ENCODE results near the gene CD244. TPM values are rescaled to one million over a fixed set of nuclear protein-coding genes. Genes with fewer than 3 reads are reported as not detected.

CD244 gene
- total RNA-seq, 1 experiment from 2014 or later: not detected

- DNase-seq (ENCODE audit: low spot score): no peak
- in situ Hi-C loops (cut with HindIII; ENCODE audit: low sequenced_read_pairs): no loop called here
Measured at GRCh38 chr1:160826546-160826945, 36.1 kb downstream of the CD244 start.

GRCh38 chr1:160823296-160823695, 39.4 kb downstream of the CD244 start:
- in situ Hi-C loops (cut with HindIII; ENCODE audit: low sequenced_read_pairs): no loop called here
- no peak for DNase-seq (ENCODE audit: low spot score)

GRCh38 chr1:160821627-160822026, 41.1 kb downstream of the CD244 start:
- in situ Hi-C loops (cut with HindIII; ENCODE audit: low sequenced_read_pairs): no loop called here
- no peak for DNase-seq (ENCODE audit: low spot score)

- in situ Hi-C loops (cut with HindIII; ENCODE audit: low sequenced_read_pairs): no loop called here
- no peak for DNase-seq (ENCODE audit: low spot score)
Measured at GRCh38 chr1:160819186-160819585, 43.5 kb downstream of the CD244 start.

- in situ Hi-C loops (cut with HindIII; ENCODE audit: low sequenced_read_pairs): no loop called here
- no peak for DNase-seq (ENCODE audit: low spot score)
Measured at GRCh38 chr1:160818207-160818937, 44.3 kb downstream of the CD244 start.

- in situ Hi-C loops (cut with HindIII; ENCODE audit: low sequenced_read_pairs): no loop called here
Measured at GRCh38 chr1:160814856-160815255, 47.8 kb downstream of the CD244 start.

GRCh38 chr1:160814316-160814715, 48.4 kb downstream of the CD244 start:
- no peak for DNase-seq (ENCODE audit: low spot score)
- in situ Hi-C loops (cut with HindIII; ENCODE audit: low sequenced_read_pairs): no loop called here

More at GRCh38 chr1:160814856-160815255, 47.8 kb downstream of the CD244 start:
- no peak for DNase-seq (ENCODE audit: low spot score)

- DNase-seq (ENCODE audit: low spot score): no peak
- in situ Hi-C loops (cut with HindIII; ENCODE audit: low sequenced_read_pairs): no loop called here
Measured at GRCh38 chr1:160813215-160813614, 49.5 kb downstream of the CD244 start.

GRCh38 chr1:160811147-160811546, 51.5 kb downstream of the CD244 start:
- in situ Hi-C loops (cut with HindIII; ENCODE audit: low sequenced_read_pairs): no loop called here
- no peak for DNase-seq (ENCODE audit: low spot score)

GRCh38 chr1:160810486-160810885, 52.2 kb downstream of the CD244 start:
- no peak for DNase-seq (ENCODE audit: low spot score)
- in situ Hi-C loops (cut with HindIII; ENCODE audit: low sequenced_read_pairs): no loop called here

GRCh38 chr1:160808289-160808688, 54.4 kb downstream of the CD244 start:
- in situ Hi-C loops (cut with HindIII; ENCODE audit: low sequenced_read_pairs): no loop called here

GRCh38 chr1:160807738-160808137, 54.9 kb downstream of the CD244 start:
- in situ Hi-C loops (cut with HindIII; ENCODE audit: low sequenced_read_pairs): no loop called here
- no peak for DNase-seq (ENCODE audit: low spot score)

More at GRCh38 chr1:160808289-160808688, 54.4 kb downstream of the CD244 start:
- DNase-seq (ENCODE audit: low spot score): no peak

- in situ Hi-C loops (cut with HindIII; ENCODE audit: low sequenced_read_pairs): no loop called here
- DNase-seq (ENCODE audit: low spot score): no peak
Measured at GRCh38 chr1:160807247-160807646, 55.4 kb downstream of the CD244 start.

GRCh38 chr1:160806784-160807183, 55.9 kb downstream of the CD244 start:
- in situ Hi-C loops (cut with HindIII; ENCODE audit: low sequenced_read_pairs): no loop called here
- no peak for DNase-seq (ENCODE audit: low spot score)

GRCh38 chr1:160806109-160806665, 56.5 kb downstream of the CD244 start:
- DNase-seq (ENCODE audit: low spot score): no peak

GRCh38 chr1:160801836-160802580, 60.7 kb downstream of the CD244 start:
- in situ Hi-C loops (cut with HindIII; ENCODE audit: low sequenced_read_pairs): no loop called here
- no peak for DNase-seq (ENCODE audit: low spot score)

More at GRCh38 chr1:160806109-160806665, 56.5 kb downstream of the CD244 start:
- in situ Hi-C loops (cut with HindIII; ENCODE audit: low sequenced_read_pairs): no loop called here

- DNase-seq (ENCODE audit: low spot score): no peak
- in situ Hi-C loops (cut with HindIII; ENCODE audit: low sequenced_read_pairs): no loop called here
Measured at GRCh38 chr1:160800645-160801408, 61.9 kb downstream of the CD244 start.

GRCh38 chr1:160800142-160800541, 62.5 kb downstream of the CD244 start:
- in situ Hi-C loops (cut with HindIII; ENCODE audit: low sequenced_read_pairs): no loop called here
- no peak for DNase-seq (ENCODE audit: low spot score)

GRCh38 chr1:160799641-160800040, 63.0 kb downstream of the CD244 start:
- in situ Hi-C loops (cut with HindIII; ENCODE audit: low sequenced_read_pairs): no loop called here
- DNase-seq (ENCODE audit: low spot score): no peak

- no peak for DNase-seq (ENCODE audit: low spot score)
- in situ Hi-C loops (cut with HindIII; ENCODE audit: low sequenced_read_pairs): no loop called here
Measured at GRCh38 chr1:160798439-160798838, 64.2 kb downstream of the CD244 start.

All from G401 (cell line).